GM23338 (cell line): ENCODE results near the gene CDRT15L2. TPM values are rescaled to one million over a fixed set of nuclear protein-coding genes. Genes with fewer than 3 reads are reported as not detected.
"Not testable (repeated sequence)": the region's sequence is repeated elsewhere in the genome, so short reads cannot be mapped to it uniquely, and the experiment has no call there.

Experiments used
- ATAC-seq: fragments of 200-7000 bp; cut with Tn5 transposase; 3 replicates; pipeline ENCODE4 v1.9.1; 2020
- DNase-seq: peaks from one replicate; pipeline ENCODE4 v3.0.0-alpha.2; 2015; ENCODE audit warnings: low spot score
- H2AFZ ChIP-seq: fragments of 200-600 bp; sonication (generic); 2 replicates; pipeline ENCODE4 v1.8.0; 2016; ENCODE audit warnings: antibody characterized with exemption, mild to moderate bottlenecking, moderate library complexity
- H3F3A ChIP-seq: fragments of 200-600 bp; sonication (generic); replicated peaks from 2 replicates; pipeline ENCODE4 v1.8.0; 2017; ENCODE audit warnings: antibody characterized with exemption, mixed run types, low read depth
- H3K27ac ChIP-seq: fragments of 200-600 bp; sonication (generic); 2 replicates; pipeline ENCODE4 v1.6.1; 2016; ENCODE audit warnings: low read depth
- H3K27me3 ChIP-seq: fragments of 200-600 bp; sonication (generic); 2 replicates; pipeline ENCODE4 v1.8.0; 2016; ENCODE audit warnings: mild to moderate bottlenecking, mixed run types, moderate library complexity; ENCODE audit not compliant: insufficient read depth
- H3K36me3 ChIP-seq: fragments of 200-600 bp; sonication (generic); 2 replicates; pipeline ENCODE4 v1.8.0; 2016; ENCODE audit warnings: mild to moderate bottlenecking; ENCODE audit not compliant: insufficient read depth
- H3K4me1 ChIP-seq: fragments of 200-600 bp; sonication (generic); 2 replicates; pipeline ENCODE4 v1.8.0; 2016; ENCODE audit warnings: mild to moderate bottlenecking, moderate library complexity; ENCODE audit not compliant: insufficient read depth
- H3K4me2 ChIP-seq: fragments of 200-600 bp; sonication (generic); 2 replicates; pipeline ENCODE4 v1.7.1; 2017; ENCODE audit warnings: mixed run types
- H3K4me3 ChIP-seq: fragments of 200-600 bp; sonication (generic); 2 replicates; pipeline ENCODE4 v1.6.1; 2016; ENCODE audit warnings: mixed run types
- H3K79me2 ChIP-seq: fragments of 200-600 bp; sonication (generic); replicated peaks from 2 replicates; pipeline ENCODE4 v1.8.0; 2017; ENCODE audit warnings: mild to moderate bottlenecking; ENCODE audit not compliant: insufficient read depth
- H3K9me2 ChIP-seq: fragments of 200-600 bp; sonication (generic); 2 replicates; pipeline ENCODE4 v1.8.0; 2017; ENCODE audit not compliant: insufficient read depth
- H4K20me1 ChIP-seq: fragments of 200-600 bp; sonication (generic); replicated peaks from 2 replicates; pipeline ENCODE4 v1.8.0; 2017; ENCODE audit warnings: mild to moderate bottlenecking; ENCODE audit not compliant: insufficient read depth
- H3K27ac Mint-ChIP-seq: 2 replicates; pipeline ENCODE4 v1.8.0; 2020; ENCODE audit warnings: inconsistent platforms, mild to moderate bottlenecking, moderate library complexity, mixed read lengths
- H3K27me3 Mint-ChIP-seq: 3 replicates; pipeline ENCODE4 v1.8.0; 2022; ENCODE audit warnings: low read depth, mild to moderate bottlenecking, moderate library complexity, mixed read lengths, inconsistent platforms; ENCODE audit not compliant: insufficient read depth, poor library complexity
- H3K36me3 Mint-ChIP-seq: 3 replicates; pipeline ENCODE4 v1.8.0; 2021; ENCODE audit warnings: low read depth, mild to moderate bottlenecking, inconsistent platforms, moderate library complexity, mixed read lengths
- H3K4me1 Mint-ChIP-seq: 3 replicates; pipeline ENCODE4 v1.8.0; 2020; ENCODE audit warnings: mild to moderate bottlenecking, inconsistent platforms, mixed read lengths
- H3K4me3 Mint-ChIP-seq: 3 replicates; pipeline ENCODE4 v1.8.0; 2021; ENCODE audit warnings: moderate library complexity, mild to moderate bottlenecking, inconsistent platforms, mixed read lengths
- H3K9me3 Mint-ChIP-seq: 3 replicates; pipeline ENCODE4 v1.8.0; 2020; ENCODE audit warnings: moderate library complexity, mild to moderate bottlenecking, inconsistent platforms, mixed read lengths
- CREB1 ChIP-seq: fragments of 250-450 bp; sonication (Bioruptor Pico); IDR thresholded peaks from 2 replicates; pipeline ENCODE4 v1.5.0; 2020; ENCODE audit warnings: low read depth, mild to moderate bottlenecking, moderate library complexity
- EZH2 ChIP-seq: fragments of 200-600 bp; sonication (generic); IDR thresholded peaks from one replicate; pipeline ENCODE4 v1.8.0; 2017; ENCODE audit warnings: antibody characterized with exemption, mild to moderate bottlenecking, low read depth; ENCODE audit not compliant: unreplicated experiment
- POLR2AphosphoS5 ChIP-seq: IDR thresholded peaks from 2 replicates; pipeline ENCODE4 v1.6.1; 2016; ENCODE audit warnings: antibody characterized with exemption, low read depth
- ZNF331 ChIP-seq: fragments of 250-450 bp; sonication (Bioruptor Pico); IDR thresholded peaks from 2 replicates; pipeline ENCODE4 v1.5.0; 2020; ENCODE audit warnings: low read depth, mild to moderate bottlenecking, moderate library complexity
- polyA plus RNA-seq: library from polyadenylated mRNA; unstranded; fragments of >200 nt; fragmentation: Nextera tagmentation; extraction: Ambion mirVana; gene quantifications from 2 replicates; pipeline ENCODE4 v1.2.1, GENCODE V29; 2016
- total RNA-seq: library from RNA; depleted of rRNA; stranded (reverse); fragments of >200 nt; shearing (Covaris generic); gene quantifications from 2 replicates; pipeline ENCODE4 v1.2.3, GENCODE V29; 2014
- TF ChIP-seq, protein P1 (sequence below): fragments of 250-450 bp; sonication (Bioruptor Pico); IDR thresholded peaks from 2 replicates; pipeline ENCODE4 v1.5.0; 2020; ENCODE audit warnings: mild to moderate bottlenecking, moderate library complexity

Gene CDRT15L2
- total and polyA plus RNA-seq, 2 experiments from 2014 or later, result not detected

DNA sequence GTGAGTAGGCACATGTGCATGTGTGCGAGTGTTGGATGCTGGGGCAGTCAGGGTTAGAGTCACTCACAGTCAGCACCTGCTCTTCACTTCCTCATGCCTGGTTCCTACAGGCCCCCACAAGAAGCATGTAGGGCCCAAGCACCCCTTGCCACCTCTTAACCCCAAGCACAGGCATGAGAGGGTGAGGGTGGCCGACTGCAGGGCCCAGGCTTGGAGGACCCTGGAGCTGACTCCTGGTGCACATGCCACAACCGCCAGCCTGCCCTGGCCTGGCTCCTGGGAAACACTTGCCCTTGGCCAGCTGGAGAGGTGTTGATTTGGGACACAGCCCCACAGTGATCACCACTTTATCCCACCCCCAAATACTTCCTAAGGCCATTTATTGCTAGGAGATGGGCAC is 16.9 kb upstream of the CDRT15L2 start (continued):
- TF ChIP-seq, protein P1, sequence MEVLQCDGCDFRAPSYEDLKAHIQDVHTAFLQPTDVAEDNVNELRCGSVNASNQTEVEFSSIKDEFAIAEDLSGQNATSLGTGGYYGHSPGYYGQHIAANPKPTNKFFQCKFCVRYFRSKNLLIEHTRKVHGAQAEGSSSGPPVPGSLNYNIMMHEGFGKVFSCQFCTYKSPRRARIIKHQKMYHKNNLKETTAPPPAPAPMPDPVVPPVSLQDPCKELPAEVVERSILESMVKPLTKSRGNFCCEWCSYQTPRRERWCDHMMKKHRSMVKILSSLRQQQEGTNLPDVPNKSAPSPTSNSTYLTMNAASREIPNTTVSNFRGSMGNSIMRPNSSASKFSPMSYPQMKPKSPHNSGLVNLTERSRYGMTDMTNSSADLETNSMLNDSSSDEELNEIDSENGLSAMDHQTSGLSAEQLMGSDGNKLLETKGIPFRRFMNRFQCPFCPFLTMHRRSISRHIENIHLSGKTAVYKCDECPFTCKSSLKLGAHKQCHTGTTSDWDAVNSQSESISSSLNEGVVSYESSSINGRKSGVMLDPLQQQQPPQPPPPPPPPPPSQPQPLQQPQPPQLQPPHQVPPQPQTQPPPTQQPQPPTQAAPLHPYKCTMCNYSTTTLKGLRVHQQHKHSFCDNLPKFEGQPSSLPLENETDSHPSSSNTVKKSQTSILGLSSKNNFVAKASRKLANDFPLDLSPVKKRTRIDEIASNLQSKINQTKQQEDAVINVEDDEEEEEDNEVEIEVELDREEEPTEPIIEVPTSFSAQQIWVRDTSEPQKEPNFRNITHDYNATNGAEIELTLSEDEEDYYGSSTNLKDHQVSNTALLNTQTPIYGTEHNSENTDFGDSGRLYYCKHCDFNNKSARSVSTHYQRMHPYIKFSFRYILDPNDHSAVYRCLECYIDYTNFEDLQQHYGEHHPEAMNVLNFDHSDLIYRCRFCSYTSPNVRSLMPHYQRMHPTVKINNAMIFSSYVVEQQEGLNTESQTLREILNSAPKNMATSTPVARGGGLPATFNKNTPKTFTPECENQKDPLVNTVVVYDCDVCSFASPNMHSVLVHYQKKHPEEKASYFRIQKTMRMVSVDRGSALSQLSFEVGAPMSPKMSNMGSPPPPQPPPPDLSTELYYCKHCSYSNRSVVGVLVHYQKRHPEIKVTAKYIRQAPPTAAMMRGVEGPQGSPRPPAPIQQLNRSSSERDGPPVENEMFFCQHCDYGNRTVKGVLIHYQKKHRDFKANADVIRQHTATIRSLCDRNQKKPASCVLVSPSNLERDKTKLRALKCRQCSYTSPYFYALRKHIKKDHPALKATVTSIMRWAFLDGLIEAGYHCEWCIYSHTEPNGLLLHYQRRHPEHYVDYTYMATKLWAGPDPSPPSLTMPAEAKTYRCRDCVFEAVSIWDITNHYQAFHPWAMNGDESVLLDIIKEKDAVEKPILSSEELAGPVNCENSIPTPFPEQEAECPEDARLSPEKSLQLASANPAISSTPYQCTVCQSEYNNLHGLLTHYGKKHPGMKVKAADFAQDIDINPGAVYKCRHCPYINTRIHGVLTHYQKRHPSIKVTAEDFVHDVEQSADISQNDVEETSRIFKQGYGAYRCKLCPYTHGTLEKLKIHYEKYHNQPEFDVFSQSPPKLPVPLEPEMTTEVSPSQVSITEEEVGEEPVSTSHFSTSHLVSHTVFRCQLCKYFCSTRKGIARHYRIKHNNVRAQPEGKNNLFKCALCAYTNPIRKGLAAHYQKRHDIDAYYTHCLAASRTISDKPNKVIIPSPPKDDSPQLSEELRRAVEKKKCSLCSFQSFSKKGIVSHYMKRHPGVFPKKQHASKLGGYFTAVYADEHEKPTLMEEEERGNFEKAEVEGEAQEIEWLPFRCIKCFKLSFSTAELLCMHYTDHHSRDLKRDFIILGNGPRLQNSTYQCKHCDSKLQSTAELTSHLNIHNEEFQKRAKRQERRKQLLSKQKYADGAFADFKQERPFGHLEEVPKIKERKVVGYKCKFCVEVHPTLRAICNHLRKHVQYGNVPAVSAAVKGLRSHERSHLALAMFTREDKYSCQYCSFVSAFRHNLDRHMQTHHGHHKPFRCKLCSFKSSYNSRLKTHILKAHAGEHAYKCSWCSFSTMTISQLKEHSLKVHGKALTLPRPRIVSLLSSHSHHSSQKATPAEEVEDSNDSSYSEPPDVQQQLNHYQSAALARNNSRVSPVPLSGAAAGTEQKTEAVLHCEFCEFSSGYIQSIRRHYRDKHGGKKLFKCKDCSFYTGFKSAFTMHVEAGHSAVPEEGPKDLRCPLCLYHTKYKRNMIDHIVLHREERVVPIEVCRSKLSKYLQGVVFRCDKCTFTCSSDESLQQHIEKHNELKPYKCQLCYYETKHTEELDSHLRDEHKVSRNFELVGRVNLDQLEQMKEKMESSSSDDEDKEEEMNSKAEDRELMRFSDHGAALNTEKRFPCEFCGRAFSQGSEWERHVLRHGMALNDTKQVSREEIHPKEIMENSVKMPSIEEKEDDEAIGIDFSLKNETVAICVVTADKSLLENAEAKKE (CRISPR knock-in tag), result no peak
- TF ChIP-seq ZNF331 (CRISPR knock-in tag), result no peak
- TF ChIP-seq CREB1 (CRISPR knock-in tag), result no peak
- no peak for TF ChIP-seq EZH2

DNA sequence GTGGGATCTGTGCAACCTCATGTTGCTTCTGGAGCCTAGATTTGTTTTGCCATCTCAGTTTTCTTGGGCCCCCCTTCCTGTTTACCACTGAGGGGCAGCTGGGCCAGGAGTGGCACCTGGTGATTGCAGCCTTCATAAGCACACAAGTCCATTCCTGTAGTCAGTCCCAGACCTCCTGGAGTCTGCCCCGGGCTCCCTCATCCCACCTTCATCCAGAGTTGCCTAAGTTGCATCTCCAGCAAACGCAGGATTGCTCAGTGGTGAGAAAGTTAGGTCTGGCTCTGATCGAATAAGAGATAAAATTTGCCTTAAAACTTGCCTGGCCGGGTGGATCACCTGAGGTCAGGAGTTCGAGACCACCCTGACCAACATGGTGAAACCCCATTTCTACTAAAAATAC is 14.3 kb upstream of the CDRT15L2 start:
- not testable (repeated sequence) for H3K4me3 Mint-ChIP-seq, H4K20me1 ChIP-seq, H3K36me3 ChIP-seq, H3K4me2 ChIP-seq, H3F3A ChIP-seq, H3K4me3 ChIP-seq, H3K27ac Mint-ChIP-seq, H3K4me1 ChIP-seq, H3K27ac ChIP-seq, H3K9me3 Mint-ChIP-seq, H3K27me3 Mint-ChIP-seq, H2AFZ ChIP-seq, DNase-seq, ATAC-seq, H3K4me1 Mint-ChIP-seq, H3K36me3 Mint-ChIP-seq, H3K79me2 ChIP-seq, H3K9me2 ChIP-seq, H3K27me3 ChIP-seq

DNA sequence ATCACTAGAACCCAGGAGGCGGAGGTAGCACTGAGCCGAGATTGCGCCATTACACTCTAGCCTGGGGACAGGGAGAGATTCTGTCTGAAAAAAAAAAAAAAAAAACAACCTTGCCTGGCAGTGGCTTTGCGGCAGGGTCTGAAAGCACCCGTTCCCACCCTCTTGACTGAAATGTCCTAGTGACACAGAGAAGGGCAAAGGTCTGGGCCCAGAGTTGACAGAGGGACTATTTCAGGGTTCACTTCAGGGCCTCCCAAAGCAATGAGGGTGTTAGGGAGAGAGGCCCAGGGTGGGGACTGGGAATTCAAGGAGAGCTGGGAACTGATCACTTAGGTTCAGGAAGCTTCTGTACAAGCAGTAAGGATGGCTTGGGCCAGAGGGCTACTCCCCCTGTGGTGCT is 13.8 kb upstream of the CDRT15L2 start:
- no peak overlapping the region for H3K27ac Mint-ChIP-seq
- no peak for TF ChIP-seq POLR2AphosphoS5
- TF ChIP-seq, protein P1 (CRISPR knock-in tag), result no peak
- no peak for TF ChIP-seq ZNF331 (CRISPR knock-in tag)

More for the DNA sequence above, 13.8 kb upstream of the CDRT15L2 start:
- Histone ChIP-seq H3K27ac (no peak overlapping the region), H3K4me1 (no peaks in the 10 kb centered on the region), H3K79me2 (no peaks in the 10 kb centered on the region), H4K20me1 (no peaks in the 10 kb centered on the region), H2AFZ (no peak overlapping the region), H3K9me2 (0 out of 2 replicates have a peak, but pooled peaks cover 3% of the 10 kb centered on the region), H3K36me3 (no peaks in the 10 kb centered on the region), H3K27me3 (no peaks in the 10 kb centered on the region), H3K4me2 (no peak overlapping the region), H3F3A (no peaks in the 10 kb centered on the region), H3K4me3 (no peak overlapping the region)
- ATAC-seq (no peak), DNase-seq (no peak)
- H3K4me1 Mint-ChIP-seq, result peaks cover 8% of the 10 kb centered on the region
- H3K9me3 Mint-ChIP-seq, result peaks cover 3% of the 10 kb centered on the region; the same call in 2 of the 3 replicates
- no peak overlapping the region for H3K4me3 Mint-ChIP-seq
- H3K27me3 Mint-ChIP-seq, result peaks cover 3% of the 10 kb centered on the region
- H3K36me3 Mint-ChIP-seq, result peaks cover 3% of the 10 kb centered on the region; the same call in 1 of the 3 replicates
